ENCODE results near the gene NEK11.

Gene NEK11

GRCh38 chr3:131018970-131019369, 7.7 kb upstream of the NEK11 start:
- no peak for DNase-seq (ENCODE audit: low spot score)
- ChIA-PET POLR2A (ENCODE audit: low non-redundant PET) (no interaction called here), CTCF (no interaction called here)
- TF ChIP-seq, protein P1, sequence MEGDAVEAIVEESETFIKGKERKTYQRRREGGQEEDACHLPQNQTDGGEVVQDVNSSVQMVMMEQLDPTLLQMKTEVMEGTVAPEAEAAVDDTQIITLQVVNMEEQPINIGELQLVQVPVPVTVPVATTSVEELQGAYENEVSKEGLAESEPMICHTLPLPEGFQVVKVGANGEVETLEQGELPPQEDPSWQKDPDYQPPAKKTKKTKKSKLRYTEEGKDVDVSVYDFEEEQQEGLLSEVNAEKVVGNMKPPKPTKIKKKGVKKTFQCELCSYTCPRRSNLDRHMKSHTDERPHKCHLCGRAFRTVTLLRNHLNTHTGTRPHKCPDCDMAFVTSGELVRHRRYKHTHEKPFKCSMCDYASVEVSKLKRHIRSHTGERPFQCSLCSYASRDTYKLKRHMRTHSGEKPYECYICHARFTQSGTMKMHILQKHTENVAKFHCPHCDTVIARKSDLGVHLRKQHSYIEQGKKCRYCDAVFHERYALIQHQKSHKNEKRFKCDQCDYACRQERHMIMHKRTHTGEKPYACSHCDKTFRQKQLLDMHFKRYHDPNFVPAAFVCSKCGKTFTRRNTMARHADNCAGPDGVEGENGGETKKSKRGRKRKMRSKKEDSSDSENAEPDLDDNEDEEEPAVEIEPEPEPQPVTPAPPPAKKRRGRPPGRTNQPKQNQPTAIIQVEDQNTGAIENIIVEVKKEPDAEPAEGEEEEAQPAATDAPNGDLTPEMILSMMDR (conservative IDR thresholded peaks at IDR 0.05; ENCODE audit: low read depth) = no peak
- H3K27ac ChIP-seq = no peak overlapping the region

GRCh38 chr3:131020122-131020693, 6.5 kb upstream of the NEK11 start:
- ChIA-PET POLR2A (ENCODE audit: low non-redundant PET) (no interaction called here), CTCF (no interaction called here)
- H3K27ac ChIP-seq = no peak overlapping the region
- TF ChIP-seq, protein P1 (conservative IDR thresholded peaks at IDR 0.05; ENCODE audit: low read depth) = no peak
- DNase-seq (ENCODE audit: low spot score) = no peak

DNA sequence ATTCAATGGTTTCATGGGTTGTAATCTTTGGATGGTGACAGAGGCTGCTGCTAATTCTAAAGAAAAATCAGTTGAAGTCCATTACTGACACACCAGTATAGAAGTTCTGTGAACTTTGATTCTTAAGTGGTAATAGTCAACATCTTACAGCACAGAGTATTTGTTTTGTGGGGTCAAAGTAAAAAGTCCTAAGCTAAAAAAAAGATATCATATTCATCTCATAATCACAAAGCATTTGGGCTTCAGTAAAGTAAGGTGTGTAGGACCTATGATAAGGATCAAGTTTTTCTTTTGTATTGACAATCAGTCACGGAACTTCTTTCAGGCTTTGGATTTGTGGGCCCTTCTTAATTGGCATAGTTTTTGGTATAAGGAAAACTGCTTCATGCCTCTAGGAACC, 1.1 kb upstream of the NEK11 start:
- ChIA-PET CTCF (interaction anchor here (1.0 kb wide), 1 partner anchor 265 kb away, joined by 4 read pairs; no protein-coding TSS in a partner anchor), POLR2A (ENCODE audit: low non-redundant PET) (no interaction called here)
- DNase-seq (ENCODE audit: low spot score) = no peak
- TF ChIP-seq, protein P1 (conservative IDR thresholded peaks at IDR 0.05; ENCODE audit: low read depth) = no peak
- no peak overlapping the region for H3K27ac ChIP-seq

DNA sequence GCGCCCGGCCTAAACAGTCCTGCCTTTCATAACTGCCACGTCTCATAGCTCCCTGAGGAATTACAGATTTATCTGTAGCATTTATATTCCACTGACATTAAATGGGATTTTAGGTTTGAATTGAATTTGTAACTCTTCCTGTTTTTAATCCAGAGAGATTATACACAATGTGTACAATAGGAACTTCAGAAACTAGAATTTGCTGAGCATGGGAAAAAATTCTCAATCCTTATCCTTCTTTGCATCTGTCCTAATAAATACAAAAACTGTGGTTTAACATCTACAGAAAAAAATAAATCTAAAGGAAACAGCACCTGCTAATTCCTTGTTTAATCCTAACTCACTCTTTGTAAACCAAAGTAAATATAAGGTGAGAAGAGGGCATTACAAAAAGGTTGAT, 2.2 kb downstream of the NEK11 start:
- H3K27ac ChIP-seq = no peak overlapping the region
- TF ChIP-seq, protein P1 (conservative IDR thresholded peaks at IDR 0.05; ENCODE audit: low read depth) = no peak
- ChIA-PET POLR2A (ENCODE audit: low non-redundant PET) (no interaction called here), CTCF (no interaction called here)
- DNase-seq (ENCODE audit: low spot score) = no peak

DNA sequence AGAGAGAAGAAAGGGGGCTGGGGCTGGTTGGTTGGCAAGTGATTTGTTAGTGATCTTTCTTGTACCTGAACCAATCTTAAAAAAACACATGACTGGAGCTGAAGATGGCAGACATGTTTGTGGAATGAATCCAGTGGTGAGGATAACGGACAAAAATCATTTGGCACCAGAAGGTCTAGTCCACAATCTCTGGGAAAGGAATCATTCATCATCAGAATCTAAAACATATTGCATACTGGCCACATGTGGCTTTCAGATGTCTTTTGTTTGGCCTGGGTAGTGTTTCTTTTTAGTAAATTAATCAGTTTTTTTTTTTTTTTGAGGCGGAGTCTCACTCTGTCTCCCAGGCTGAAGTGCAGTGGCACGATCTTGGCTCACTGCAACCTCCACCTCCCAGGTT, 5.0 kb downstream of the NEK11 start:
- POLR2A ChIA-PET (ENCODE audit: low non-redundant PET) = no interaction called here

GRCh38 chr3:131033480-131034080, 6.9 kb downstream of the NEK11 start:
- POLR2A ChIA-PET (ENCODE audit: low non-redundant PET) = no interaction called here
- peak; percentile 33 for DNase-seq (ENCODE audit: low spot score)
- no peak overlapping the region for H3K27ac ChIP-seq
- TF ChIP-seq, protein P1 (conservative IDR thresholded peaks at IDR 0.05; ENCODE audit: low read depth) = peak; percentile 73
- CTCF ChIA-PET = interaction anchor here (0.6 to 1.0 kb wide), 5 partner anchors 33 to 1603 kb away, joined by 3 to 5 read pairs (median 3); no protein-coding TSS in a partner anchor

More for the DNA sequence above, 5.0 kb downstream of the NEK11 start:
- TF ChIP-seq, protein P1 (conservative IDR thresholded peaks at IDR 0.05; ENCODE audit: low read depth) = no peak
- CTCF ChIA-PET = interaction anchor here (0.6 kb wide), 1 partner anchor 82 kb away, joined by 3 read pairs; no protein-coding TSS in a partner anchor
- DNase-seq (ENCODE audit: low spot score) = no peak
- no peak overlapping the region for H3K27ac ChIP-seq

Measured in RWPE1 (cell line).